GM18499 (cell line): Measurements from ENCODE around the gene MEI1.

Experiments
- ATAC-seq: cut with Tn5 transposase; IDR thresholded peaks from one replicate; pipeline ENCODE4 v1.9.1; 2021; ENCODE audit warnings: moderate number of reproducible peaks; ENCODE audit not compliant: insufficient read depth, unreplicated experiment

MEI1 gene

DNA sequence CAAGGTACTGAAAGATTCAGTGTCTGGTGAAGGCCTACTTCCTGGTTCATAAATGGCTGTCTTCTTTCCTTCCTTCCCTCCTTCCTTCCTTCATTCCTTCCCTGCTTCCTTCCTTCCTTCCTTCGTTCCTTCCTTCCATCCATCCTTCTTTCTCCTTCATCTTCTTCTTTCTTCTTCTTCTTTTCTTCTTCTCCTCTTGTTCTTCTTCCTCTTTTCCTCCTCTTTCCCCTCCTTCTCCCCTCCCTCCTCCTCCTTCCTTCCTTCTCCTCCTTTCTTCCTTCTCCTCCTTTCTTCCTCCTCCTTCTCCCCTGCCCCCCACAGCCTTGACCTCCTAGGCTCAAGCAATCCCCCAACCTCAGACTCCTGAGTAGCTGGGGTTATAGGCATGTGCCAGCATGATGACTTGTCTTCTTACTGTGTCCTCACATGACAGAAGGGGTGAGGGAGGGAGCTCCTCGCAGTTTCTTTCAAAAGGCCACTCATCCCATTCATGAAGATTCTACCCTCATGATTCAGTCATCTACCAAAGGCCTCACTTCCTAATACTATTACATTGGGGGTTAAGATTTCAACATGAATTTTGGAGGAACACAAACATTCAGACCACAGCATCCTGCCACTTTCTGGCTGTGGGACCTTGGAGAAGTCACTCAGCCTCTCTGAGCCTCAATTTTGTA lies 78.6 kb downstream of the MEI1 start:
- ATAC-seq = no peak

DNA sequence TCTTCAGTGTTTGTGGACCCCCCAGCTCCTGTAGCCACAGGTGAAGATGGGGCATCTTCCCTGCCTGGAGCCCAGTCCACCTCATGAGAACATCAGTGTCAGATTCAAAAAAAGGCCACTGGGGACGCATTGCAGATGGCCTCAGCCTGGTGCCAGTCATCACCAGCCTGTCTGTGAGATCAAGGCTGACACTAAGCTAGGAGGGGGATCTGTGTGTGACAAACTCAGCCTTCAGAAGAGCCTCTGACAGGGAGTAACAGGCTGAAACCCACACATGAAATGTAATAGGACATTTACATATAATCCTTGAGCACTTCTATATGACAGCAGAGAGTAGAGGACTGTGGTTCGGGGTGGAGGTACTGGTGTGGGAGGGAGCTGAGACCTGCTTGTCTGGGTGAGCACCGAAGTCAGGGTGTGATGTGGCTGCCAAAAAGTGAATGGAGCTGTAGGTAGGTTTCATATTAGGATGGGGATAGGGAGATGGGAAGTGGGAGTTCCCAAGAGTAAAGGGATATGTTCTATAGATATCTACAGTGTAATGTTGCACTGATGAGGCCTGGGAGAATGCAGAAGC lies 80.7 kb downstream of the MEI1 start:
- no peak for ATAC-seq

DNA sequence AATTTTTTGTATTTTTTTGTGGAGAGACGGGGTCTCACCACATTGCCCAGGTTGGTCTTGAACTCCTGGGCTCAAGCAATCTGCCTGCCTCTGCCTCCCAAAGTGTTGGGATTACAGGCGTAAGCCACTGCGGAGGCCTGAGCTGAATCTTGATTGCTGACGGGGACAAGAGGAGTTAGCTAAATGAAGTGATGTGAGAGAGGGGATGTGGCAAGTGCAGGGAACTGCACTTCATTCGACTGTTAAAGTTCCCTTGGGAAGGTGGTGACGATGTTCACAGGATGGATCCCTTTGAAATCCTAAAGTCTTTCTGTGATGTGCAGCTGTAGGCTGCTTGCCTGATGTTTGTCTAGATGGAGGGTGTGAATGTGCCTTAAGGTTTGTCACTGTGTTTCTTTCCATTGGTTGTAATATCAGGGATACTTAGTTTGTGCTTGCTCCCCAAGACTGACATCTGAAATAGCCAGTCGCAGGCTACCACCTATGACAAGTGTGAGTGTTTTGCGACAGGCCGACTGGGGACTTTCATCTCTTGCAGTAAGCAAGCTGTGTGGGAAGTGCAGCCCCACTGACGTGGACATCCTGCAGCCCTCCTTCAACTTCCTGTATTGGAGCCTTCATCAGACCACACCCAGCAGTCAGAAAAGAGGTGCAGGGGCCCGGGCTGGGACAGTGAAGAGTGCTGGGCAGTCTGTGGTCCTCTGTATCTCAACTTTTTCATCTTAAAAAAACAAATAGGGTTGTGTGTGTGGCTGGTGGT lies 81.6 kb downstream of the MEI1 start:
- ATAC-seq = no peak

DNA sequence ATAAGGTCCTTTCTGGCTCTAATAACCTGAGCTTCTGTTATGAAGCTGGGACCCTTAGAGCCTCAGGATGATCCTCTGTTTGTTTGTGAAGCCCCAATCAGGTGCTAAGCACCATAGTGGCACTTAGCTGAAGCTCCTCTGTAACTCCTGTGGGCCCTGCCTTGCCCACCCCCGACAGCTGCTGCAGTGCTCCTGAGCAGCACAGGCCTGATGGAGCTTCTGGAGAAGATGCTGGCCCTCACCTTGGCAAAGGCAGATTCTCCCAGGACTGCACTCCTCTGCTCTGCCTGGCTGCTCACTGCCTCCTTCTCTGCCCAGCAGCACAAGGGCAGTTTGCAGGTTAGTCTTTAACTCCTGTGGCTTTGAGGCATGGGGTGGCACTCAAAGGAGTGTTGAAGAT lies 82.2 kb downstream of the MEI1 start:
- ATAC-seq = no peak

- no peak for ATAC-seq
Measured at GRCh38 chr22:41782316-41782715, 83.0 kb downstream of the MEI1 start.

GRCh38 chr22:41782751-41783150 lies 83.4 kb downstream of the MEI1 start:
- ATAC-seq = no peak

- ATAC-seq = no peak
Measured at GRCh38 chr22:41787331-41787730, 88.0 kb downstream of the MEI1 start.

DNA sequence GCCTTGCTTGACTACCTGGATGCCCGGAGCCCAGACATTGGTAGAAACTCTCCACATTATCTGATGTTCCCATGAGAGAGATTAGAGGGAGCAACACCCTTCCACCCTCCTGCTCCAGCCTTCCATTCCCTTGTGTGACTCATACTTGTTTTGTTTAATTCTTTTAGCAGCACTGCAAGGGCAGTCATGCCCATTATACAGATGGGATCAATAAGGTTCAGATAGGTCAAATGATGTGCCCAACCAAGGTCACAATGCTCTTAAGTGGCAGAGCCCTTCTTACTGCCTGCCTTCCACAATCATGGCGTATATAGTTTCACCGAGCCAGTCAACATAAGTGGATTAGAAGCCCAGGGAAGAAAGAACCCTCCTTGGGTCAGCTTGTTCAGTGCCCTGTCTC lies 94.6 kb downstream of the MEI1 start:
- no peak for ATAC-seq

DNA sequence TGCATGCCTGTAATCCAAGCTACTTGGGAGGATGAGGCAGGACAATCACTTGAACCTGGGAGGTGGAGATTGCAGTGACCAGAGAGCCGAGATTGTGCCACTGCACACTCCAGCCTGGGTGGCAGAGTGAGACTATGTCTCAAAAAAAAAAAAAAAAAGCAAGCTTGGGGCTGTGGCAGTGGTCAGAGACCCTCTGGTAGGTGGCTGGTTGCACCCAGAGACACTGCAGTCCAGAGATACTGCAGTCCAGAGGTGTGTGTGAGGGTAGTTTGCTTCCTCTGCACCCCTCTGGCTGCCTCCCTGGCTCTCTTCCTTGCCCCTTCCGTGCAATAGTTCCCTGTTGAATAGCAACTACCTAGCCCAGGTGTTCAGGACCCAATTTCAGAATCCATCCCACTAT lies 99.4 kb downstream of the MEI1 start:
- no peak for ATAC-seq

DNA sequence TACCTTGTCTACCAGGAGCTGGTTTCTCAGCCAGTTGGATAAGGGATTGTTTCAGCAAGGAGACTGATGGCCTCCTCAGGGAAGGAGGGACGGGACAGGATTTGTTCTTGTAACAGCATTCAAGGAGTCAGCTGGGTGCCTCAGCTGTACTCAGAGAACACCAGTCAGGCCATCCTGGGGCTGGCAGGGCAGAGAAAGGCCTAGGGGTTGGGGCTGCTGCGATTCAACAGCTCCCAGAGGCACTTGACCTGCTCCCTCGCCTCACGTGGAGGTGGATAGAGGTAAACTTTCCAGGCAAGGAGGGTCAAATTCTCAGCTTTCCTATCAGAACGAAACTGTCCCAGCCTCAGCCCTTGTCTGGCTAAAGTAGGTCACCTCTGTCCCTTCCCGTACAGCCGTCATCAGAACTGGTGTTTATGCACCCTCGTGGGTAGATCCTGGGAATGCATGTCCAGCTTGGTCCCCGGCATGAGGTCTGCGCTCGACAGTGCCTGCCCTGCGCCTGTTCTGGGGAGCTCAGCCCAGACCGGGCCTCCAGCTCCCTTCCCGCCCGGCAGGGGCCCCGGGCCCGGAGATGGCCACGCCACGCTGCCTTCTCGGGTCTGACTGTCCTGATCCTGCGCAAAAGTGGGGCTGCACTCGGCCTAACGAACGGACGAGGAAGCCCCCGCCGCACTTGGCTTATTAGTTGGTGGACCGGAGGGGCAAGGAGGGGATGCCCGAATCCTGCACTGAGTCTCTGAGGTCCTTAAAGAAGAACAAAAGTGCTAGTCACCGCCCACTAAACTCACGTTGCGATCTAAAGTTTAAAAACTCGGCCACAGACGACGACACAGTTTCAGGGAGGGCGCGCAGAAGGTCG lies 100.4 kb downstream of the MEI1 start:
- no peak for ATAC-seq

DNA sequence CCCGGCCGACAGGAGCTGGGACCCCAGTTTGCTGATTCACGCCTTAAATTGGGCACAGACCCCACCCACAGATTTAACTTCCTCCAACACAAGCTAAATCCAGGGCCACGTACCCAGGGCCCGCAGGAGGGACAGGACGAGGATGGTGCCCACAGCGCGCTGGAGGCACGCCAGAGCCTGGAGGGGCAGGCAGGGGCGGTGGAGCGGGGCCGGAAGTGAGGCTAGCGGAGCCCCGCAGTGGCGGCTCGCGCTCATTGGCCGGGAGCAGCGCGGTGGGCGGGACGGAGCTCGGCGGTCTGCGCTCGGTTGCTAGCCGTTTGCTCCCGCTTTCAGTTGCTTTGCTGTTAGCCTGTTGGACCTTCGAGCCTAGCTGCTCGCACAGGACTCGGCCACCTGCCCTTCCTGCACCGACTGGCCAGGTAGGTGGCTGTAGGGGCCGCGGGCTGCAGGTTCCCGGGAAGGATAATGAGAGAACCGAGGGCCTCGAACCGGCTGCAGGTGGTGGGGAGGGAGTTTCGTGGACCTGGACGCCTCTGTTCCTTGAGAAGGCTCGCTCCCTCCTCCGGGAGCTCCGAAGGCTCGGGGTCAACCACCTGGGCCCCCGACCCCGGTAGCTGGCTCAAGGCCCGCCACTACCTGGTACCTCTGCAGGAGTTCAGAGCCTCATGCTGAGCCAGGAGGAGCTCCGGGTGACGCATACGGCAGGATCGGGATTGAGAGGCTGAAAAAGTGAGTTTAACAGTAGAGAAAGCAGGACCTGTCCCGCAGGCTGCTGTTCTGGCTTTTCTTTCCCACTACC lies 101.2 kb downstream of the MEI1 start, which contains the start of gene CCDC134:
Gene CCDC134 (plus strand): TSS at position 332 of the 799 bp plus-strand sequence. CDS start 8,212 bp downstream, outside the sequence.
- ATAC-seq = peak; percentile 50

- no peak for ATAC-seq
Measured at GRCh38 chr22:41801147-41801819, 102.0 kb downstream of the MEI1 start.

DNA sequence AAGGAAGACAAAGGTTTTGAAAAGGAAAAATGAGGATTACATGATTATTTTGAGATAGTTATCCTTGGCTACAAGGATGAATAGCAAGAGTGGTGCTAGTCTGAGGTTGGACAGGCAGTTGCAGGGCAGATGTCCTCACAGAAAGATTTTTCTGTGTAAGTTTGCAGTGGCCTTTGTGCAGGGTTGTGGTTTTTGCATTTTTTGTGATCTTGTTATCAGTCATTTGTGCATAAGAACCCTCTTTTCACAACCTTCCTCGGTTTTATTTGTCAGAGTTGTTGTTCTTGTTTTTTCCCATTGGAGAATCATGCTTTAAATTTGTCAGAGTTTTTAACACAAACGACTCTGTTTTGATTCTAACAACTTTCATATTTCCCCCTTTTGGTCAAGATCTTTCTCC lies 102.6 kb downstream of the MEI1 start:
- ATAC-seq = no peak

GRCh38 chr22:41805639-41806038 lies 106.3 kb downstream of the MEI1 start:
- ATAC-seq = no peak

DNA sequence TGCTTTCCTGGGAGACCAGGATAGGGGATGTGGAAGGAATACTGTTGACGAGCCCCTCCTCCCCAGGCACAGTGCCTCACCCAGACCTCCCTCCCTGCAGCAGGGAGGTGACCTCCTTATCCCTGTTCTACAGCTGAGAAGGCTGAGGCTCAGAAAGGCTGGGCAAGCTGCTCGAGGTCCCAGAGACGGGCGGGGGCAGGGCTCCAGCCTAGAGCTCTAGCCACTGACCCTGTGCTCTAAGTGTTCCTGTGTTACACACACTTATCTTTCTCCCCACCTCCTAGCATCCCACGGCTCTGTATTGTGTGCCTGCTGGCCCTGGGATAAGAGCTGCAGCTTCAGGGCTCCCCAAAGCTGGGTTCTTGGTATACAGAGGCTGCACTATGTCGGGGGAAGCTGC lies 109.1 kb downstream of the MEI1 start:
- no peak for ATAC-seq

GRCh38 chr22:41810022-41810421 lies 110.7 kb downstream of the MEI1 start:
- ATAC-seq = no peak

- ATAC-seq = no peak
Measured at GRCh38 chr22:41812805-41813545, 113.7 kb downstream of the MEI1 start.

DNA sequence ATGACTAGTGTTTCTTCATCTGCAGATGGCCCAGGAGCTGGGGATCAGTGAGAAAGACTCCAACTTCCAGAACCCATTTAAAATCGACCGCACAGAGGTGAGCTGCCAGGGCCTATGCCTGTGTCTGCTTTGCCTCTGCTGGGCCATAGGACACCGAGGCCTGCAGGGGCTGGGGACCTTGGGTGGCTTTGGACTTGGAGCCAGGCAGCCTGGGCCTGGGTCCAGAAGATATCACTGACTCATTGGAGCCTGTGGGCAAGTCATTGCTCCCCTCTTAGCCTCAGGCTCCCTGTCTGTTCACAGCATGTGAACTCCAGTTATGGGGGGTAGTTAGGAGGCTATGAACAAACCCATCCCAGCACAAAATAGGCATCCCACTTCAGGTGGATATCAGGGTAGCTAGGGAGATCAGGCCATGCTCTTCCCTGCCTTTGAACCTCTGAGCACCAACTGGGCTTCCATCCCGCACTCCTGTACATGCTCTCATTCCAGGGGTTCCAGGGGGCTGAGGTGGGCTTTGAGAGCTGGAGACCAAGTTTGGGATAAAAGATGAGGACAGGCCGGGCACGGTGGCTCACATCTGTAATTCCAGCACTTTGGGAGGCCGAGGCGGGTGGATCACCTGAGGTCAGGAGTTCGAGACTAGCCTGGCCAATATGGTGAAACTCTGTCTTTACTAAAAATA lies 114.6 kb downstream of the MEI1 start:
- no peak for ATAC-seq
